22Rv1 (cell line): ENCODE results near the gene UNC5B.

Source experiments
- ZFX ChIP-seq: fragments of 450-650 bp; IDR thresholded peaks from 2 replicates; pipeline ENCODE4 v1.6.1; 2017; ENCODE audit warnings: antibody characterized with exemption, borderline replicate concordance
- TF ChIP-seq, protein P1 (sequence below): fragments of 450-650 bp; IDR thresholded peaks from 2 replicates; pipeline ENCODE4 v1.5.1; 2017; ENCODE audit warnings: mild to moderate bottlenecking

DNA sequence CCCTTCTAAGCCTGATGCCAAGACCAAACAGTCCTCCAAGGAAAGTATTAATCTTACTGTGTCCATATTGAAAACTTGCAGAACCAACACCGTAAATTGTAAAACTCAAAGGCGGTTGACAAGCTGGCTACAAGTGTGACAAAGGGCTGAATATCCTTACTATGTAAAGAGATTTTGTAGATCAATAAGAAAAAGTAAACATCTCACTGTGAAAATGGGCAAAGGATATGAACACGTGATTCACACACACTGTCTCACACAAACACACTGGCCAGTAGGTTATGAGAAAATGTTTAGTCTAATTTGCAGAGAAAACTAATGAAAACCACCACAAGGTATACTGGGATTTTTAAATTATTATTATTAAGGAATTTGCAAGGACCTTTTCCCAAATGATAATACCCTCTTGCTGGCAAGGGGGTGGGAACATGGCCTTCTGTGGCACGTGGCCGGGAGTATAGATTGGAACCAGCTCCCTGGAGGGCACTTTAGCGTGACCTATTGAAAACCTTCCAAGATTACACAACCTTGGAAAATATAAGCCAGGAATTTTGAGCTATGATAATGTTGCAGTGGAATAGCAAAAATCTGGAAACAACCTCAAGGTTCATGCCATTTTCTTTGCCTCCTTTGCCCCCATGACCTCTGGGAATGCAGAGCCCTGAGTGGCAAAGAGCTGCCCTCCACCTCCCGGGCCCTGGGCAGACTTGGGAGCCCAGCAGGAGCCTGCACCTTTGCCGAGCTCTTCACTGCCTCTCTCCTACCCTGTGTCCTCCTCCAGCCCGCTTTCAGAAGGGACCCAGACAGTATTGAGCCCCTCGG lies 80.5 kb downstream of the UNC5B start:
- TF ChIP-seq, protein P1, sequence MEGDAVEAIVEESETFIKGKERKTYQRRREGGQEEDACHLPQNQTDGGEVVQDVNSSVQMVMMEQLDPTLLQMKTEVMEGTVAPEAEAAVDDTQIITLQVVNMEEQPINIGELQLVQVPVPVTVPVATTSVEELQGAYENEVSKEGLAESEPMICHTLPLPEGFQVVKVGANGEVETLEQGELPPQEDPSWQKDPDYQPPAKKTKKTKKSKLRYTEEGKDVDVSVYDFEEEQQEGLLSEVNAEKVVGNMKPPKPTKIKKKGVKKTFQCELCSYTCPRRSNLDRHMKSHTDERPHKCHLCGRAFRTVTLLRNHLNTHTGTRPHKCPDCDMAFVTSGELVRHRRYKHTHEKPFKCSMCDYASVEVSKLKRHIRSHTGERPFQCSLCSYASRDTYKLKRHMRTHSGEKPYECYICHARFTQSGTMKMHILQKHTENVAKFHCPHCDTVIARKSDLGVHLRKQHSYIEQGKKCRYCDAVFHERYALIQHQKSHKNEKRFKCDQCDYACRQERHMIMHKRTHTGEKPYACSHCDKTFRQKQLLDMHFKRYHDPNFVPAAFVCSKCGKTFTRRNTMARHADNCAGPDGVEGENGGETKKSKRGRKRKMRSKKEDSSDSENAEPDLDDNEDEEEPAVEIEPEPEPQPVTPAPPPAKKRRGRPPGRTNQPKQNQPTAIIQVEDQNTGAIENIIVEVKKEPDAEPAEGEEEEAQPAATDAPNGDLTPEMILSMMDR: no peak
- TF ChIP-seq ZFX: no peak
